MM.1S (cell line): ENCODE data around the gene ALG10B.

Experiments
- CTCF ChIP-seq: fragments of 300-600 bp; sonication (generic); IDR thresholded peaks from 2 replicates; pipeline ENCODE4 v1.5.1; 2016; ENCODE audit warnings: antibody characterized with exemption, low read length, mixed read lengths
- EZH2 ChIP-seq: fragments of 300-600 bp; sonication (generic); optimal IDR thresholded peaks from 2 replicates; pipeline ENCODE3; 2017; ENCODE audit warnings: low read depth, mild to moderate bottlenecking, antibody characterized with exemption, low read length, mixed read lengths

- TF ChIP-seq CTCF, result no peak
- TF ChIP-seq EZH2, result no peak
Measured at GRCh38 chr12:38332814-38333213, 16.2 kb downstream of the ALG10B start.
